ENCODE results near the gene GPR37L1.

GPR37L1 gene

GRCh38 chr1:202133989-202134388 is 11.3 kb downstream of the GPR37L1 start:
- TF ChIP-seq CEBPB (IDR thresholded peaks at IDR 0.05) (no peak), ZBTB7A (IDR thresholded peaks at IDR 0.05; ENCODE audit: low read depth) (no peak), TEAD4 (IDR thresholded peaks at IDR 0.05) (no peak), NFIC (IDR thresholded peaks at IDR 0.05) (no peak), FOXM1 (IDR thresholded peaks at IDR 0.05; ENCODE audit: borderline replicate concordance, low read depth) (no peak), EGR1 (IDR thresholded peaks at IDR 0.05) (no peak), TAF1 (IDR thresholded peaks at IDR 0.05; ENCODE audit: low read depth) (no peak), RAD21 (IDR thresholded peaks at IDR 0.05; ENCODE audit: low read depth) (no peak), YY1 (IDR thresholded peaks at IDR 0.05; ENCODE audit: low read depth) (no peak), USF1 (IDR thresholded peaks at IDR 0.05) (no peak), REST (IDR thresholded peaks at IDR 0.05; ENCODE audit: low read depth) (no peak), EP300 (IDR thresholded peaks at IDR 0.05; ENCODE audit: borderline replicate concordance) (no peak), TCF12 (IDR thresholded peaks at IDR 0.05; ENCODE audit: low read depth) (no peak), CREB1 (IDR thresholded peaks at IDR 0.05; ENCODE audit: low read depth) (no peak), MAX (IDR thresholded peaks at IDR 0.05) (no peak)

- no peak for TF ChIP-seq USF1 (IDR thresholded peaks at IDR 0.05)
- no peak for TF ChIP-seq FOXM1 (IDR thresholded peaks at IDR 0.05; ENCODE audit: borderline replicate concordance, low read depth)
- TF ChIP-seq TEAD4 (IDR thresholded peaks at IDR 0.05): no peak
- TF ChIP-seq CEBPB (IDR thresholded peaks at IDR 0.05): no peak
- no peak for TF ChIP-seq TAF1 (IDR thresholded peaks at IDR 0.05; ENCODE audit: low read depth)
- no peak for TF ChIP-seq MAX (IDR thresholded peaks at IDR 0.05)
- no peak for TF ChIP-seq EGR1 (IDR thresholded peaks at IDR 0.05)
- no peak for TF ChIP-seq CREB1 (IDR thresholded peaks at IDR 0.05; ENCODE audit: low read depth)
- TF ChIP-seq REST (IDR thresholded peaks at IDR 0.05; ENCODE audit: low read depth): no peak
- TF ChIP-seq ZBTB7A (IDR thresholded peaks at IDR 0.05; ENCODE audit: low read depth): no peak
- no peak for TF ChIP-seq RAD21 (IDR thresholded peaks at IDR 0.05; ENCODE audit: low read depth)
- TF ChIP-seq NFIC (IDR thresholded peaks at IDR 0.05): no peak
- no peak for TF ChIP-seq TCF12 (IDR thresholded peaks at IDR 0.05; ENCODE audit: low read depth)
- no peak for TF ChIP-seq EP300 (IDR thresholded peaks at IDR 0.05; ENCODE audit: borderline replicate concordance)
- TF ChIP-seq YY1 (IDR thresholded peaks at IDR 0.05; ENCODE audit: low read depth): no peak
These were observed 12.0 kb downstream of the GPR37L1 start for GRCh38 chr1:202134645-202135172.

- no peak for TF ChIP-seq TEAD4 (IDR thresholded peaks at IDR 0.05)
- peak; percentile 80 for TF ChIP-seq RAD21 (IDR thresholded peaks at IDR 0.05; ENCODE audit: low read depth)
- TF ChIP-seq USF1 (IDR thresholded peaks at IDR 0.05): no peak
- TF ChIP-seq TCF12 (IDR thresholded peaks at IDR 0.05; ENCODE audit: low read depth): no peak
- no peak for TF ChIP-seq YY1 (IDR thresholded peaks at IDR 0.05; ENCODE audit: low read depth)
- TF ChIP-seq EGR1 (IDR thresholded peaks at IDR 0.05): no peak
- no peak for TF ChIP-seq MAX (IDR thresholded peaks at IDR 0.05)
- no peak for TF ChIP-seq CREB1 (IDR thresholded peaks at IDR 0.05; ENCODE audit: low read depth)
These were observed 12.6 kb downstream of the GPR37L1 start for GRCh38 chr1:202135221-202135721.

GRCh38 chr1:202140833-202141232 is 18.1 kb downstream of the GPR37L1 start:
- no peak for TF ChIP-seq TAF1 (IDR thresholded peaks at IDR 0.05; ENCODE audit: low read depth)
- no peak for TF ChIP-seq MAX (IDR thresholded peaks at IDR 0.05)
- no peak for TF ChIP-seq CEBPB (IDR thresholded peaks at IDR 0.05)
- TF ChIP-seq RAD21 (IDR thresholded peaks at IDR 0.05; ENCODE audit: low read depth): no peak
- TF ChIP-seq TEAD4 (IDR thresholded peaks at IDR 0.05): no peak
- TF ChIP-seq CREB1 (IDR thresholded peaks at IDR 0.05; ENCODE audit: low read depth): no peak
- TF ChIP-seq USF1 (IDR thresholded peaks at IDR 0.05): no peak
- no peak for TF ChIP-seq TCF12 (IDR thresholded peaks at IDR 0.05; ENCODE audit: low read depth)
- no peak for TF ChIP-seq REST (IDR thresholded peaks at IDR 0.05; ENCODE audit: low read depth)
- no peak for TF ChIP-seq YY1 (IDR thresholded peaks at IDR 0.05; ENCODE audit: low read depth)
- TF ChIP-seq EGR1 (IDR thresholded peaks at IDR 0.05): no peak
- TF ChIP-seq NFIC (IDR thresholded peaks at IDR 0.05): no peak
- TF ChIP-seq EP300 (IDR thresholded peaks at IDR 0.05; ENCODE audit: borderline replicate concordance): no peak
- TF ChIP-seq ZBTB7A (IDR thresholded peaks at IDR 0.05; ENCODE audit: low read depth): no peak
